Astrocyte (in vitro differentiated cells and primary cell): ENCODE results near the gene AP5Z1. TPM values are rescaled to one million over a fixed set of nuclear protein-coding genes. Genes with fewer than 3 reads are reported as not detected.

Source experiments
- DNase-seq: peaks from one replicate; pipeline ENCODE4 v3.0.0-alpha.2; 2010; ENCODE audit warnings: low read depth
- FAIRE-seq: peaks from 2 replicates; lab custom pipeline; 2011; peaks lifted over from hg19 to GRCh38; lab: Jason Lieb, UNC
- H2AFZ ChIP-seq: 2 replicates; pipeline ENCODE4 v1.6.0; 2012; ENCODE audit warnings: low read depth, low read length, inconsistent platforms
- H3K27ac ChIP-seq: 2 replicates; pipeline ENCODE4 v1.5.1; 2011; ENCODE audit warnings: low read depth, low read length, inconsistent platforms
- H3K27me3 ChIP-seq: 2 replicates; pipeline ENCODE4 v1.6.0; 2011; ENCODE audit warnings: low read length, inconsistent platforms; ENCODE audit not compliant: insufficient read depth
- H3K36me3 ChIP-seq: 2 replicates; pipeline ENCODE4 v1.5.1; 2011; ENCODE audit warnings: low read length, inconsistent platforms; ENCODE audit not compliant: insufficient read depth
- H3K4me1 ChIP-seq: 2 replicates; pipeline ENCODE4 v1.5.1; 2011; ENCODE audit warnings: low read length, inconsistent platforms; ENCODE audit not compliant: insufficient read depth
- H3K4me2 ChIP-seq: 2 replicates; pipeline ENCODE4 v1.6.0; 2012; ENCODE audit warnings: low read length, inconsistent platforms
- H3K4me3 ChIP-seq: 2 replicates; pipeline ENCODE4 v1.5.1; 2011; ENCODE audit warnings: low read depth, mild to moderate bottlenecking, low read length, inconsistent platforms; ENCODE audit not compliant: insufficient read depth
- H3K79me2 ChIP-seq: 2 replicates; pipeline ENCODE4 v1.6.0; 2012; ENCODE audit warnings: mild to moderate bottlenecking, low read length, inconsistent platforms; ENCODE audit not compliant: insufficient read depth
- H3K9ac ChIP-seq: 2 replicates; pipeline ENCODE4 v1.6.0; 2012; ENCODE audit warnings: mild to moderate bottlenecking, low read length, inconsistent platforms
- H3K9me3 ChIP-seq: 2 replicates; pipeline ENCODE4 v1.5.1; 2012; ENCODE audit warnings: low read depth, mild to moderate bottlenecking, low read length, inconsistent platforms; ENCODE audit not compliant: insufficient read depth
- H4K20me1 ChIP-seq: 2 replicates; pipeline ENCODE4 v1.6.0; 2012; ENCODE audit warnings: low read length, inconsistent platforms; ENCODE audit not compliant: insufficient read depth
- H3K27ac Mint-ChIP-seq: one replicate; pipeline ENCODE4 v1.8.0; 2021; ENCODE audit warnings: mild to moderate bottlenecking, mixed read lengths; ENCODE audit not compliant: unreplicated experiment
- H3K27me3 Mint-ChIP-seq: one replicate; pipeline ENCODE4 v1.8.0; 2021; ENCODE audit warnings: low read depth, mixed read lengths; ENCODE audit not compliant: unreplicated experiment
- H3K36me3 Mint-ChIP-seq: one replicate; pipeline ENCODE4 v1.8.0; 2021; ENCODE audit warnings: low read depth, mixed read lengths; ENCODE audit not compliant: unreplicated experiment
- H3K4me1 Mint-ChIP-seq: one replicate; pipeline ENCODE4 v1.8.0; 2021; ENCODE audit warnings: low read depth, mixed read lengths; ENCODE audit not compliant: unreplicated experiment
- H3K4me3 Mint-ChIP-seq: one replicate; pipeline ENCODE4 v1.8.0; 2021; ENCODE audit warnings: mild to moderate bottlenecking, moderate library complexity, mixed read lengths; ENCODE audit not compliant: unreplicated experiment
- H3K9me3 Mint-ChIP-seq: one replicate; pipeline ENCODE4 v1.8.0; 2021; ENCODE audit warnings: mild to moderate bottlenecking, mixed read lengths; ENCODE audit not compliant: unreplicated experiment
- EZH2 ChIP-seq: IDR thresholded peaks from 2 replicates; pipeline ENCODE4 v1.6.1; 2012; ENCODE audit warnings: mild to moderate bottlenecking, low read length, inconsistent platforms; ENCODE audit not compliant: insufficient read depth
- total RNA-seq: library from RNA; stranded (reverse); gene quantifications from 2 replicates; pipeline ENCODE4 v1.2.1, GENCODE V29; 2021
- TF ChIP-seq, protein P1 (sequence below): IDR thresholded peaks from 2 replicates; pipeline ENCODE4 v1.5.1; 2011; ENCODE audit warnings: low read depth, mild to moderate bottlenecking, inconsistent platforms, low read length, moderate library complexity; ENCODE audit not compliant: insufficient read depth

The AP5Z1 gene
- total RNA-seq, 1 donor from 2014 or later, result 75.6 TPM

DNA sequence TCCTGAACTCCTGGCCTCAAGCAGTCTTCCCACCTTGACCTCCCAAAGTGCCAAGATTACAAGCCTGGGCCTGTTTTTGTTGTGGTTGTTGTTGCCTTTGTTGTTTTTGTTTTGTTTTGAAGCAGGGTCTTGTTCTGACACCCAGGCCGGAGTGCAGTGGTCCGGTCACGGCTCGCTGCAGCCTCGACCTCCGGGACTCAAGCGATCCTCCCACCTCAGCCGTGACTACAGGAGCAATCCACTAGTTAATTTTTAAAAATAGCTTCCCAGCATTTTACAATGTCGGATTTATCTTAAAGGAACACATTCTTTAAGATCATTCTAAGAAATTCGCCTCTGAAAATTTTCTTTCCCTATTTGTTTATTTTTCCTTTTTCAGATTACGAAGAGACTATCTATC lies 27.7 kb upstream of the AP5Z1 start:
- FAIRE-seq (no peak), DNase-seq (no peak)
- Histone ChIP-seq H3K36me3 (no peaks in the 10 kb centered on the region), H3K27ac (no peak overlapping the region), H3K4me2 (no peak overlapping the region), H3K9ac (no peak overlapping the region), H3K79me2 (peaks cover 52% of the 10 kb centered on the region), H4K20me1 (peaks cover 17% of the 10 kb centered on the region), H3K9me3 (no peaks in the 10 kb centered on the region), H3K27me3 (no peaks in the 10 kb centered on the region), H2AFZ (no peak overlapping the region), H3K4me1 (peaks cover 34% of the 10 kb centered on the region), H3K4me3 (no peak overlapping the region)
- no peaks in the 10 kb centered on the region for H3K9me3 Mint-ChIP-seq
- H3K27me3 Mint-ChIP-seq, result no peaks in the 10 kb centered on the region
- H3K4me3 Mint-ChIP-seq, result no peak overlapping the region
- H3K36me3 Mint-ChIP-seq, result peaks cover 33% of the 10 kb centered on the region
- H3K27ac Mint-ChIP-seq, result peak overlapping the region; percentile 8
- TF ChIP-seq, protein P1, sequence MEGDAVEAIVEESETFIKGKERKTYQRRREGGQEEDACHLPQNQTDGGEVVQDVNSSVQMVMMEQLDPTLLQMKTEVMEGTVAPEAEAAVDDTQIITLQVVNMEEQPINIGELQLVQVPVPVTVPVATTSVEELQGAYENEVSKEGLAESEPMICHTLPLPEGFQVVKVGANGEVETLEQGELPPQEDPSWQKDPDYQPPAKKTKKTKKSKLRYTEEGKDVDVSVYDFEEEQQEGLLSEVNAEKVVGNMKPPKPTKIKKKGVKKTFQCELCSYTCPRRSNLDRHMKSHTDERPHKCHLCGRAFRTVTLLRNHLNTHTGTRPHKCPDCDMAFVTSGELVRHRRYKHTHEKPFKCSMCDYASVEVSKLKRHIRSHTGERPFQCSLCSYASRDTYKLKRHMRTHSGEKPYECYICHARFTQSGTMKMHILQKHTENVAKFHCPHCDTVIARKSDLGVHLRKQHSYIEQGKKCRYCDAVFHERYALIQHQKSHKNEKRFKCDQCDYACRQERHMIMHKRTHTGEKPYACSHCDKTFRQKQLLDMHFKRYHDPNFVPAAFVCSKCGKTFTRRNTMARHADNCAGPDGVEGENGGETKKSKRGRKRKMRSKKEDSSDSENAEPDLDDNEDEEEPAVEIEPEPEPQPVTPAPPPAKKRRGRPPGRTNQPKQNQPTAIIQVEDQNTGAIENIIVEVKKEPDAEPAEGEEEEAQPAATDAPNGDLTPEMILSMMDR, result no peak
- no peak for TF ChIP-seq EZH2
- H3K4me1 Mint-ChIP-seq, result peaks cover 40% of the 10 kb centered on the region

DNA sequence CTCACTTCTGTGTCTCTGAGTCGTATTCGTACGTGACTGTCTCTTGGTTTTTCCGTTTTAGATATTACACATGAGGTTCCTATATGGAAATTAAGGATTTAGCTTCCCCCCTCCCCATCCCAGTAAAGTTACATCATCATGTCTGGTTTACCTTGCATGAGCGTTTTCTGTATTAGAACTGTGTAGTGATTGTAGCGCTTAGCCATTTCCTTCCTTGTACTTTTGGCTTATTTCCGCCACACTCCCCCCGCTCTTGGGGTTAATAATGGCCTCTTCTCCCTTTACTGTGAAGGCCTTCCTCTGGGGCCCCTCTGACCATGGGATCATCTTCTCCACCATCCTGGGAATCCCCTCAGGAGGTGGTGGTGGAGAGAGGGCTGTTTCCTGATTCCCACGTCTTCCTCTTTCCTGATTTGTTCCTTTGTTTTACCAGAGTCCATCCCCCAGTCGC lies 27.2 kb upstream of the AP5Z1 start:
- Histone ChIP-seq H3K4me2 (no peak overlapping the region), H3K36me3 (no peaks in the 10 kb centered on the region), H3K9ac (no peak overlapping the region), H2AFZ (no peak overlapping the region), H4K20me1 (peaks cover 22% of the 10 kb centered on the region), H3K27ac (peak overlapping the region; percentile 17), H3K27me3 (no peaks in the 10 kb centered on the region), H3K4me1 (peaks cover 31% of the 10 kb centered on the region), H3K4me3 (no peak overlapping the region), H3K79me2 (peaks cover 57% of the 10 kb centered on the region), H3K9me3 (no peaks in the 10 kb centered on the region)
- Mint-ChIP-seq H3K4me1 (peaks cover 36% of the 10 kb centered on the region), H3K4me3 (no peak overlapping the region), H3K27ac (peak overlapping the region; percentile 66), H3K36me3 (peaks cover 32% of the 10 kb centered on the region), H3K27me3 (no peaks in the 10 kb centered on the region), H3K9me3 (no peaks in the 10 kb centered on the region)
- no peak for FAIRE-seq
- no peak for DNase-seq
- TF ChIP-seq, protein P1, result no peak

DNA sequence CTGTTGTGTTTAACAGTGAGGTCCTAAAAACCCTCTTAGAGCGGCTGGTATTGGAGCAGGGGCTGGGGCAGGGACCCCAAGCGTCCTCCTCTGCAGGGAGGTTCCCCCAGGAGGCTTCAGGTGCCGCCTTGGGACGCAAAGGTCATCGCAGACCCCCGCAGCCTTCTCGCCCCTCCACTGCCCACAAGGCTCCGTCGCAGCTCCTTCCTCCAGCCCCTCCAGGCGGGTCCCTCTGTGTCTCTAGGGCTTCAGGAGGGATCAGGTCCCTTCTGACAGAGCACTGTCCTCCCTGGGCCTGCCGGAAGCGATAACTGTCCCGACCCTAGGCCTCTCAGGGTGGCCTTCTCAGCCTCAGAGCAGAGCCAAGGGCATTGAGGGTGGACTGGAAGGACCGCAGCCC lies 26.1 kb upstream of the AP5Z1 start:
- Mint-ChIP-seq H3K36me3 (peaks cover 29% of the 10 kb centered on the region), H3K4me3 (no peak overlapping the region), H3K27me3 (no peaks in the 10 kb centered on the region), H3K9me3 (no peaks in the 10 kb centered on the region), H3K4me1 (peaks cover 29% of the 10 kb centered on the region), H3K27ac (no peak overlapping the region)
- peaks cover 33% of the 10 kb centered on the region for H4K20me1 ChIP-seq
- no peaks in the 10 kb centered on the region for H3K27me3 ChIP-seq
- H3K79me2 ChIP-seq, result peaks cover 68% of the 10 kb centered on the region
- no peaks in the 10 kb centered on the region for H3K9me3 ChIP-seq
- no peak overlapping the region for H3K4me2 ChIP-seq
- no peak overlapping the region for H2AFZ ChIP-seq
- no peak for DNase-seq
- H3K4me1 ChIP-seq, result peaks cover 21% of the 10 kb centered on the region
- H3K9ac ChIP-seq, result no peak overlapping the region
- no peak for TF ChIP-seq EZH2
- TF ChIP-seq, protein P1, result no peak
- no peak overlapping the region for H3K4me3 ChIP-seq
- H3K36me3 ChIP-seq, result no peaks in the 10 kb centered on the region
- no peak overlapping the region for H3K27ac ChIP-seq
- no peak for FAIRE-seq
